HepG2 (cell line): Measurements from ENCODE around the gene GNG7. TPM values are rescaled to one million over a fixed set of nuclear protein-coding genes. Genes with fewer than 3 reads are reported as not detected.
A peak's percentile ranks its signal among the peaks of the same experiment; 100 is the strongest.

Experiments used
- BHLHE40 ChIP-seq: IDR thresholded peaks from 2 replicates; pipeline ENCODE4 v1.6.1; 2011; ENCODE audit warnings: low read length, improper control_type of control experiment
- BORCS8-MEF2B ChIP-seq: sonication (generic); formaldehyde crosslinking; IDR thresholded peaks from 2 replicates; pipeline ENCODE4 v1.8.0; 2022; ENCODE audit warnings: mild to moderate bottlenecking, missing genetic modification reagents
- CC2D1A ChIP-seq: sonication (generic); formaldehyde crosslinking; IDR thresholded peaks from 2 replicates; pipeline ENCODE4 v1.8.1; 2023; ENCODE audit warnings: mild to moderate bottlenecking, missing genetic modification reagents
- EP300 ChIP-seq, 3 experiments: sonication (generic) in 1 of 3; formaldehyde crosslinking in 1 of 3; IDR thresholded peaks; 2 replicates each; pipeline versions ENCODE4 v1.5.1 to v1.6.1; 2011 to 2020; ENCODE audit warnings: low read depth in 2 of 3, low read length in 2 of 3, borderline replicate concordance in 1 of 3, improper control_type of control experiment in 1 of 3, mild to moderate bottlenecking in 1 of 3, missing genetic modification reagents in 1 of 3, moderate library complexity in 1 of 3
- JUND ChIP-seq: sonication (generic); formaldehyde crosslinking; IDR thresholded peaks from 2 replicates; pipeline ENCODE4 v1.8.0; 2022; ENCODE audit warnings: mild to moderate bottlenecking, missing genetic modification reagents
- MXD1 ChIP-seq: sonication (generic); formaldehyde crosslinking; IDR thresholded peaks from 2 replicates; pipeline ENCODE4 v1.4.0; 2020; ENCODE audit warnings: mild to moderate bottlenecking, missing genetic modification reagents
- NFE2L2 ChIP-seq: fragments of 150-350 bp; IDR thresholded peaks from 2 replicates; pipeline ENCODE4 v1.6.1; 2014; ENCODE audit warnings: low read length
- RARA ChIP-seq: IDR thresholded peaks from 2 replicates; pipeline ENCODE4 v1.6.1; 2016; ENCODE audit warnings: missing genetic modification reagents, missing compliant biosample characterization
- SMAD9 ChIP-seq: sonication (generic); formaldehyde crosslinking; IDR thresholded peaks from 2 replicates; pipeline ENCODE4 v1.5.1; 2020; ENCODE audit warnings: mild to moderate bottlenecking, missing genetic modification reagents
- STAT5B ChIP-seq: sonication (generic); formaldehyde crosslinking; IDR thresholded peaks from 2 replicates; pipeline ENCODE4 v1.4.0; 2020; ENCODE audit warnings: missing genetic modification reagents
- ZBTB3 ChIP-seq: sonication (generic); formaldehyde crosslinking; IDR thresholded peaks from 2 replicates; pipeline ENCODE4 v1.4.0; 2020; ENCODE audit warnings: low read depth, mild to moderate bottlenecking, moderate library complexity, missing genetic modification reagents, borderline replicate concordance
- ZNF33B ChIP-seq: sonication (generic); formaldehyde crosslinking; IDR thresholded peaks from 2 replicates; pipeline ENCODE4 v1.5.1; 2020; ENCODE audit warnings: mild to moderate bottlenecking, missing genetic modification reagents
- ZNF510 ChIP-seq: sonication (generic); formaldehyde crosslinking; IDR thresholded peaks from 2 replicates; pipeline ENCODE4 v1.4.0; 2020; ENCODE audit warnings: low read depth, mild to moderate bottlenecking, missing genetic modification reagents
- ZNF543 ChIP-seq: sonication (generic); formaldehyde crosslinking; IDR thresholded peaks from 2 replicates; pipeline ENCODE4 v1.4.0; 2020; ENCODE audit warnings: mild to moderate bottlenecking, missing genetic modification reagents
- ZNF577 ChIP-seq: sonication (generic); formaldehyde crosslinking; IDR thresholded peaks from 2 replicates; pipeline ENCODE4 v1.4.0; 2020; ENCODE audit warnings: mild to moderate bottlenecking, low read depth, missing genetic modification reagents, borderline replicate concordance
- ZSCAN29 ChIP-seq: sonication (generic); formaldehyde crosslinking; conservative IDR thresholded peaks from 2 replicates; pipeline ENCODE4 v1.4.0; 2020; ENCODE audit warnings: mild to moderate bottlenecking, missing genetic modification reagents
- polyA plus RNA-seq, 8 experiments: library from polyadenylated mRNA; depleted of rRNA in 3 of 8; stranded (reverse) in 7 of 8; unstranded in 1 of 8; fragments of >200 nt; fragmentation: Illumina TruSeq in 4 of 8; extraction: Trizol in 4 of 8; gene quantifications; 2 replicates each; pipeline versions ENCODE4 v1.2.1 to v1.2.3, GENCODE V29; 2011 to 2016; ENCODE audit warnings: low read depth in 4 of 8, missing spikeins in 1 of 8, mixed read lengths in 1 of 8; ENCODE audit not compliant: insufficient read depth in 1 of 8
- total RNA-seq, 5 experiments: library from RNA; depleted of rRNA; stranded (reverse); fragments of >200 nt; fragmentation: Illumina TruSeq; extraction: Trizol; gene quantifications; 2 replicates each; pipeline ENCODE4 v1.2.3, GENCODE V29; 2016; ENCODE audit warnings: low read depth in 1 of 5
- TF ChIP-seq, protein P1 (sequence below): sonication (generic); formaldehyde crosslinking; IDR thresholded peaks from 2 replicates; pipeline ENCODE4 v1.5.1; 2020; ENCODE audit warnings: mild to moderate bottlenecking, moderate library complexity, missing genetic modification reagents
- TF ChIP-seq, protein P2 (sequence below), 2 experiments: fragments of 450-650 bp in 1 of 2; sonication (generic) in 1 of 2; formaldehyde crosslinking in 1 of 2; IDR thresholded peaks; 2 replicates each; pipeline versions ENCODE4 v1.6.1 to v1.8.0; 2016 to 2022; ENCODE audit warnings: antibody characterized with exemption in 1 of 2, mild to moderate bottlenecking in 1 of 2, missing genetic modification reagents in 1 of 2

The GNG7 gene
- total and polyA plus RNA-seq, 2 of the 13 experiments (the other 11 are each of a cell fraction or from before 2014, with no cell fraction given), result 1.4 to 3.3 TPM

- TF ChIP-seq, protein P1, sequence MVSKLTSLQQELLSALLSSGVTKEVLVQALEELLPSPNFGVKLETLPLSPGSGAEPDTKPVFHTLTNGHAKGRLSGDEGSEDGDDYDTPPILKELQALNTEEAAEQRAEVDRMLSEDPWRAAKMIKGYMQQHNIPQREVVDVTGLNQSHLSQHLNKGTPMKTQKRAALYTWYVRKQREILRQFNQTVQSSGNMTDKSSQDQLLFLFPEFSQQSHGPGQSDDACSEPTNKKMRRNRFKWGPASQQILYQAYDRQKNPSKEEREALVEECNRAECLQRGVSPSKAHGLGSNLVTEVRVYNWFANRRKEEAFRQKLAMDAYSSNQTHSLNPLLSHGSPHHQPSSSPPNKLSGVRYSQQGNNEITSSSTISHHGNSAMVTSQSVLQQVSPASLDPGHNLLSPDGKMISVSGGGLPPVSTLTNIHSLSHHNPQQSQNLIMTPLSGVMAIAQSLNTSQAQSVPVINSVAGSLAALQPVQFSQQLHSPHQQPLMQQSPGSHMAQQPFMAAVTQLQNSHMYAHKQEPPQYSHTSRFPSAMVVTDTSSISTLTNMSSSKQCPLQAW (CRISPR knock-in tag), result no peak
- TF ChIP-seq JUND (CRISPR knock-in tag) (no peak), BHLHE40 (no peak), ZSCAN29 (peak; percentile 15; the same call in 1 of the 2 replicates), ZNF510 (CRISPR knock-in tag) (no peak), NFE2L2 (no peak), ZNF543 (CRISPR knock-in tag) (no peak), CC2D1A (CRISPR knock-in tag) (no peak), SMAD9 (no peak), BORCS8-MEF2B (no peak), MXD1 (CRISPR knock-in tag) (no peak), ZNF33B (no peak), ZBTB3 (CRISPR knock-in tag) (no peak), RARA (CRISPR knock-in tag) (no peak), EP300 (IDR thresholded peaks at IDR 0.05; ENCODE audit: low read depth in 2 of 2, low read length in 2 of 2) (peak in 1 of 2 experiments; percentile 33; a peak in 1 of 4 replicates), EP300 (CRISPR knock-in tag; IDR thresholded peaks at IDR 0.05; ENCODE audit: borderline replicate concordance) (no peak), STAT5B (no peak), ZNF577 (CRISPR knock-in tag) (no peak)
- TF ChIP-seq, protein P2, sequence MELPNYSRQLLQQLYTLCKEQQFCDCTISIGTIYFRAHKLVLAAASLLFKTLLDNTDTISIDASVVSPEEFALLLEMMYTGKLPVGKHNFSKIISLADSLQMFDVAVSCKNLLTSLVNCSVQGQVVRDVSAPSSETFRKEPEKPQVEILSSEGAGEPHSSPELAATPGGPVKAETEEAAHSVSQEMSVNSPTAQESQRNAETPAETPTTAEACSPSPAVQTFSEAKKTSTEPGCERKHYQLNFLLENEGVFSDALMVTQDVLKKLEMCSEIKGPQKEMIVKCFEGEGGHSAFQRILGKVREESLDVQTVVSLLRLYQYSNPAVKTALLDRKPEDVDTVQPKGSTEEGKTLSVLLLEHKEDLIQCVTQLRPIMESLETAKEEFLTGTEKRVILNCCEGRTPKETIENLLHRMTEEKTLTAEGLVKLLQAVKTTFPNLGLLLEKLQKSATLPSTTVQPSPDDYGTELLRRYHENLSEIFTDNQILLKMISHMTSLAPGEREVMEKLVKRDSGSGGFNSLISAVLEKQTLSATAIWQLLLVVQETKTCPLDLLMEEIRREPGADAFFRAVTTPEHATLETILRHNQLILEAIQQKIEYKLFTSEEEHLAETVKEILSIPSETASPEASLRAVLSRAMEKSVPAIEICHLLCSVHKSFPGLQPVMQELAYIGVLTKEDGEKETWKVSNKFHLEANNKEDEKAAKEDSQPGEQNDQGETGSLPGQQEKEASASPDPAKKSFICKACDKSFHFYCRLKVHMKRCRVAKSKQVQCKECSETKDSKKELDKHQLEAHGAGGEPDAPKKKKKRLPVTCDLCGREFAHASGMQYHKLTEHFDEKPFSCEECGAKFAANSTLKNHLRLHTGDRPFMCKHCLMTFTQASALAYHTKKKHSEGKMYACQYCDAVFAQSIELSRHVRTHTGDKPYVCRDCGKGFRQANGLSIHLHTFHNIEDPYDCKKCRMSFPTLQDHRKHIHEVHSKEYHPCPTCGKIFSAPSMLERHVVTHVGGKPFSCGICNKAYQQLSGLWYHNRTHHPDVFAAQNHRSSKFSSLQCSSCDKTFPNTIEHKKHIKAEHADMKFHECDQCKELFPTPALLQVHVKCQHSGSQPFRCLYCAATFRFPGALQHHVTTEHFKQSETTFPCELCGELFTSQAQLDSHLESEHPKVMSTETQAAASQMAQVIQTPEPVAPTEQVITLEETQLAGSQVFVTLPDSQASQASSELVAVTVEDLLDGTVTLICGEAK (IDR thresholded peaks at IDR 0.05), result no peak
- TF ChIP-seq, protein P2 (CRISPR knock-in tag; IDR thresholded peaks at IDR 0.05), result no peak
Observed at GRCh38 chr19:2555422-2556220, 146.9 kb downstream of the GNG7 start (continued).
